ENCODE measurements around the gene FNDC3B. TPM values are rescaled to one million over a fixed set of nuclear protein-coding genes. Genes with fewer than 3 reads are reported as not detected.

FNDC3B gene
- total and polyA plus RNA-seq, 2 of the 8 experiments (the other 6 are each of a cell fraction or from before 2014, with no cell fraction given): 14.1 to 44.4 TPM

DNA sequence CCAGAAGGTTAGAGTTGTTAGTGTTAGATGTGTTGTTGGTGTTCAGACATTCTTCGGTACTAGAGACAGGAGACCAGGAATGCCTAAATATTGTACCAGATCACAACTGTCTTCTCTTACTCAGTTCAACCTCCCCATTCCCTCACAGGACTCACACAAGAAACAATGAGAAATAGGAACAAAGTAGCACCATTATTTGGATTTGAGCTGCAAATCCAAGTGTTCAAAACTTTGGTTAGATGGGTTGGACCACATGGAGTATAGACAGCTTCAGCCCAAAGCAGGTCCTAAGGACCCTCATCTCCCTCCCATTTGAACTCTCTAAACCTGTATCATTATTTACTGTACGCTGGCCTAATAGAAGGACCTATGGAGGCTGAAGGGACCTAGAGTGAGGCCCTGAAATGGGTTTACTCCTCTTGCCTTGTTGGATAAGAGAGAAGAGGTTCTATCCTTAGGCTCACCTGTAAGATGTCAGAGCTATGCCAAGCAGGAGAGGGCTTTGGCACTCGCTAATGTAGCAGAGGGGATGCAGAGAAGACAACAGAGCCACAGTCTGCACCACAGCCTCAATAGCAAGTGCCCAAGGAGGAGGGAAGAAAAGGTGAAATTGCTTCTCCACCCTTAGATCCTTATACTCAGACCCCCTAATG, 70.9 kb downstream of the FNDC3B start:
- Histone ChIP-seq H3K36me3 (ENCODE audit: control insufficient read depth in 2 of 4, insufficient read depth in 4 of 4, low read length in 3 of 4) (peaks cover 0 to 9% (median 8%) of the 10 kb centered on the region in 4 experiments; a peak in 6 of 8 replicates), H4K8ac (ENCODE audit: extremely low read depth, insufficient read depth, low read length) (no peak overlapping the region), H3K23ac (ENCODE audit: insufficient read length) (no peak overlapping the region), H4K91ac (replicated peaks; ENCODE audit: insufficient read length, low read length) (no peak overlapping the region), H4K20me1 (replicated peaks in 1 of 2; ENCODE audit: control insufficient read depth in 1 of 2, insufficient read depth in 2 of 2, low read length in 2 of 2) (no peaks in the 10 kb centered on the region), H2BK20ac (ENCODE audit: low read length) (no peak overlapping the region), H2BK12ac (ENCODE audit: low read depth, low read length) (no peak overlapping the region), H4K5ac (ENCODE audit: insufficient read length, low read depth, low read length) (no peak overlapping the region), H3K4me1 (replicated peaks in 1 of 4; ENCODE audit: control insufficient read depth in 3 of 4, insufficient read depth in 4 of 4, low read length in 3 of 4) (peaks cover 0 to 10% (median 4%) of the 10 kb centered on the region in 4 experiments; a peak in 2 of 7 replicates), H3K27me3 (replicated peaks in 1 of 4; ENCODE audit: control insufficient read depth in 3 of 4, extremely low read depth in 1 of 4, insufficient read depth in 3 of 4, low read length in 3 of 4) (no peaks in the 10 kb centered on the region), H3K9ac (replicated peaks in 1 of 4; ENCODE audit: extremely low read depth in 1 of 4, low read depth in 3 of 4, low read length in 3 of 4) (no peak overlapping the region), H3K56ac (replicated peaks; ENCODE audit: insufficient read length, low read depth, low read length) (no peak overlapping the region), H2BK120ac (replicated peaks; ENCODE audit: low read depth, low read length) (no peak overlapping the region), H3K79me1 (ENCODE audit: low read depth, low read length) (peaks cover 3% of the 10 kb centered on the region; the same call in 1 of the 2 replicates), H2AFZ (ENCODE audit: low read length) (no peak overlapping the region), H3K27ac (ENCODE audit: low read depth, low read length) (no peak overlapping the region), H3K4ac (replicated peaks; ENCODE audit: insufficient read length, low read depth, low read length) (no peak overlapping the region), H3K4me3 (ENCODE audit: extremely low read depth in 1 of 4, insufficient read depth in 2 of 4, low read depth in 3 of 4, low read length in 4 of 4) (no peak overlapping the region), H3K9me3 (ENCODE audit: insufficient read depth in 2 of 2, low read depth in 1 of 2, low read length in 1 of 2) (no peaks in the 10 kb centered on the region), H3K23me2 (ENCODE audit: low read depth, low read length) (no peaks in the 10 kb centered on the region), H2AK5ac (ENCODE audit: low read depth, low read length) (no peak overlapping the region), H3K79me2 (ENCODE audit: control insufficient read depth in 1 of 2, insufficient read depth in 2 of 2, low read length in 2 of 2) (peaks cover 0 to 64% of the 10 kb centered on the region in 2 experiments), H3K14ac (ENCODE audit: insufficient read length) (no peak overlapping the region), H3K18ac (ENCODE audit: extremely low read depth, low read length) (no peak overlapping the region), H2BK5ac (ENCODE audit: low read depth, low read length) (no peak overlapping the region), H3K4me2 (ENCODE audit: insufficient read depth in 1 of 2, low read depth in 2 of 2, low read length in 2 of 2) (no peak overlapping the region), H2BK15ac (ENCODE audit: low read length) (no peak overlapping the region)
- FAIRE-seq: no peak
- no peak for DNase-seq (ENCODE audit: low read depth in 1 of 2, low spot score in 2 of 2)
- WGBS, 2 experiments (ENCODE audit: extremely low coverage in 1 of 2, insufficient coverage in 1 of 2, insufficient read length in 1 of 2, insufficient replicate concordance in 2 of 2, low coverage in 1 of 2, low lambda C conversion rate in 2 of 2, missing lambda C conversion rate in 1 of 2): 93% methylated on average over 3 of the region's 3 CpGs; no CpG with 5 or more reads in 1 of the 2 experiments
- CTCF ChIA-PET (ENCODE audit: partially characterized antibody): no interaction called here
- POLR2A ChIA-PET (ENCODE audit: partially characterized antibody): no interaction called here
